ENCODE data around the gene PKHD1. TPM values are rescaled to one million over a fixed set of nuclear protein-coding genes. Genes with fewer than 3 reads are reported as not detected.

PKHD1 gene
- total RNA-seq, 1 donor from 2014 or later, result 0.49 TPM

DNA sequence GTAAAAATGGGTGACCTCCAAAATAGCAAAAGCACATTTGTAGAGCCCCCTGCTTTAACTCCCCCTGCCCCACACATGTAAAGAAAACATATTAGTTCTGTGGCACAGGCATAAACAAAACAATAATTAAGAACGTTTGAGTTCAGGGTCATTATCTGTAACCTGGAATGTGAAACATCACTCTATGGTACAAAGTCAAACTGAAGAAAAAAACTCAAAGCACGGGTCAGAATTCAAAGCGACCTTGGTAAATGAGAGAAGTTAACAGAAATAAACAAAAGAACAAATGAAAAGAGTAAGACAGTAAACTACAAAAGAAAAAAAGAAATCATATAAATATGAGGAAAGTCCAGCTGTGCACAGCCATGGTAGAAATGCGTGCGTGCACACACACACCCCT lies 67.5 kb downstream of the PKHD1 start:
- TF ChIP-seq POLR2AphosphoS5 (IDR thresholded peaks at IDR 0.05; ENCODE audit: insufficient read depth in 1 of 2, low read depth in 1 of 2) (no peak), POLR2A (IDR thresholded peaks at IDR 0.05) (no peak)
- TF ChIP-seq, protein P1, sequence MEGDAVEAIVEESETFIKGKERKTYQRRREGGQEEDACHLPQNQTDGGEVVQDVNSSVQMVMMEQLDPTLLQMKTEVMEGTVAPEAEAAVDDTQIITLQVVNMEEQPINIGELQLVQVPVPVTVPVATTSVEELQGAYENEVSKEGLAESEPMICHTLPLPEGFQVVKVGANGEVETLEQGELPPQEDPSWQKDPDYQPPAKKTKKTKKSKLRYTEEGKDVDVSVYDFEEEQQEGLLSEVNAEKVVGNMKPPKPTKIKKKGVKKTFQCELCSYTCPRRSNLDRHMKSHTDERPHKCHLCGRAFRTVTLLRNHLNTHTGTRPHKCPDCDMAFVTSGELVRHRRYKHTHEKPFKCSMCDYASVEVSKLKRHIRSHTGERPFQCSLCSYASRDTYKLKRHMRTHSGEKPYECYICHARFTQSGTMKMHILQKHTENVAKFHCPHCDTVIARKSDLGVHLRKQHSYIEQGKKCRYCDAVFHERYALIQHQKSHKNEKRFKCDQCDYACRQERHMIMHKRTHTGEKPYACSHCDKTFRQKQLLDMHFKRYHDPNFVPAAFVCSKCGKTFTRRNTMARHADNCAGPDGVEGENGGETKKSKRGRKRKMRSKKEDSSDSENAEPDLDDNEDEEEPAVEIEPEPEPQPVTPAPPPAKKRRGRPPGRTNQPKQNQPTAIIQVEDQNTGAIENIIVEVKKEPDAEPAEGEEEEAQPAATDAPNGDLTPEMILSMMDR (IDR thresholded peaks at IDR 0.05), result no peak

DNA sequence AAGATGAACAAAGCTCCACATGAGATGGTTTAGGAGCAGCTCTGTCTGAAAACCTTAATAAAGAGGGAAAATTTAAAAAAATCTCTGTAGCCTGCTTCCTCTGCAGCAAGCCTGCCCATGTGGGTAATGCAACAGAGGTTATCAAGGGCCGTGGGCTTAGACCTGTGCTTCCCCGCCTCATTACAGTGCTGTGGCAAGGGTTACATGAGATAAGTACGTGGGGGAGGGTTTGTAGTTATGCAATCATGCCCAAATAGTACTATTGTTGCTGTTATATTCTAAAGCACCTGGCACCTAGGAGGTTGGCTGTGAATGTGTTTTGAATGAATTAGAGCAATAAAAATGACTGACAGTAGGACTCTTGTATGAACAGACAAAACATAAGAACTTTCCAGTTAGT lies 68.3 kb downstream of the PKHD1 start:
- no peak for DNase-seq (ENCODE audit: extremely low spot score in 2 of 2)
- no peak overlapping the region for H3K4me3 ChIP-seq
- no peak for TF ChIP-seq POLR2AphosphoS5 (IDR thresholded peaks at IDR 0.05; ENCODE audit: insufficient read depth in 1 of 2, low read depth in 1 of 2)
- TF ChIP-seq, protein P1 (IDR thresholded peaks at IDR 0.05), result no peak
- H3K27me3 ChIP-seq, result no peaks in the 10 kb centered on the region
- H3K36me3 ChIP-seq, result no peaks in the 10 kb centered on the region
- H3K9me3 ChIP-seq, result no peaks in the 10 kb centered on the region
- intact Hi-C loops (cut with DNase I), result no loop called here
- no peaks in the 10 kb centered on the region for H3K4me1 ChIP-seq
- H3K27ac ChIP-seq, result no peak overlapping the region

More for the DNA sequence above, 67.5 kb downstream of the PKHD1 start:
- Histone ChIP-seq H3K4me1 (no peaks in the 10 kb centered on the region), H3K36me3 (no peaks in the 10 kb centered on the region), H3K27me3 (no peaks in the 10 kb centered on the region), H3K9me3 (no peaks in the 10 kb centered on the region), H3K27ac (no peak overlapping the region), H3K4me3 (no peak overlapping the region)
- intact Hi-C loops (cut with DNase I), result no loop called here
- DNase-seq (ENCODE audit: extremely low spot score in 2 of 2), result no peak

DNA sequence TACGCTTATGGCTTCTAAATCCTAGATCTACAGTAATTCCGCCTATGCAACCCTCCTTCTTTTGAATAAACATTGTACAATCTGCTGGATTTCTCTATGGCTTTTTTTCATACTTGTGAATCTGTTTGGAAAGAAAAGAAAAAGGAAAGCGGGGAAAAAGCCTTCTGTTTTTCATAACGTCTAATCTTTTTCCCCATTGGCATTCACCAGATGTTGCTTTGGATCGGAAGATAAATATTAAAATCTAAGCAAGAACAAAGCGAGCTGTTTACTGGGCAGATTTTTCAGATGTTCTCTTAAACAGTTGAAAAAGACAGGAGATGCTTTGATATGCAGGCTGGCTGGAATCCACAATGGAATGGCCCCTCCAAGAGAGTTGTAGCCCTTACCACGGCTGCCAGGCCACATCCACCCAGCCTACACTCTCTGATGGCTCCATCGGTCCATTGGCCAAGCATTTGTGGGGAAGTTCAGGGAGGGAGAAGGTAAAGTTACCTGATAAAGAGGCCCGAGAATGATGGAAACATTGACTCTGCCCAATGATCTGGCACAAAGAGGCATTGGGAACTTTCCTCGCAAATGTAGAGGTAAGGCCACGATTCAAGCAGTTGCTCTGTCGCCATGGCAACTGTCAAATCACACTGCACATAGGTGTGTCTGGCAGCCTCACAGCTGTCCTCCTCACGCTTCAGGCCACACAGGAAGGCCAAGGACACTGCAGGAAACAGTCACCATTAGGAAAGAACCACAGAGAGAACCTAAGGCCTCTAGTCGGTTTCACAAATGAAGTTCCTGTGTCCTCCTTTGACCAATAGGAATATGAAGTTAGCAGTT lies 70.3 kb downstream of the PKHD1 start:
- intact Hi-C loops (cut with DNase I), result no loop called here
- no peak for DNase-seq (ENCODE audit: extremely low spot score in 2 of 2)
- Histone ChIP-seq H3K4me3 (no peak overlapping the region), H3K9me3 (no peaks in the 10 kb centered on the region), H3K4me1 (no peaks in the 10 kb centered on the region), H3K36me3 (no peaks in the 10 kb centered on the region), H3K27me3 (no peaks in the 10 kb centered on the region), H3K27ac (no peak overlapping the region)
- TF ChIP-seq, protein P1 (IDR thresholded peaks at IDR 0.05), result no peak
- no peak for TF ChIP-seq POLR2A (IDR thresholded peaks at IDR 0.05)

DNA sequence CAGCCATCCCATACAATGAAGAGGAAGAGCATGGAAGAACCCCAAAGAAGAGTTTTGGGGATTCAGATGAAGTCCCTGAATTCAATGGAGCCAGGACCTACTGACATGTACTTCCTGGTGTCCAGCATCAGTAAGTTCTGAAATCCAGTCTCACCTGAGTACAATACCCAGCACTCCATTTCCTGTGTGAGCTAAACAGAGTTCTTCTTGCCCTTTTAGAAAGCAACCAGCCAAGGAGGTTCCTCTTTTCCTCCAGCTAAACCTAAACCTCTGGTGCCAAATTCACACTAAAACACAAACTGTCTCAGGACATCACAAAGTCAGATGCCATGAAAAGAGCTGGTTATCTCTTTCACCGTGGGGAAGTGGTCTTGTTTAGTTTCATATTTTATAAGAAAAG lies 71.5 kb downstream of the PKHD1 start:
- TF ChIP-seq POLR2AphosphoS5 (IDR thresholded peaks at IDR 0.05; ENCODE audit: insufficient read depth in 1 of 2, low read depth in 1 of 2) (no peak), POLR2A (IDR thresholded peaks at IDR 0.05) (no peak)
- TF ChIP-seq, protein P1 (IDR thresholded peaks at IDR 0.05), result no peak
- Histone ChIP-seq H3K4me1 (no peaks in the 10 kb centered on the region), H3K9me3 (no peaks in the 10 kb centered on the region), H3K27me3 (no peaks in the 10 kb centered on the region), H3K27ac (no peak overlapping the region), H3K36me3 (no peaks in the 10 kb centered on the region), H3K4me3 (no peak overlapping the region)
- no peak for DNase-seq (ENCODE audit: extremely low spot score in 2 of 2)
- intact Hi-C loops (cut with DNase I), result no loop called here

DNA sequence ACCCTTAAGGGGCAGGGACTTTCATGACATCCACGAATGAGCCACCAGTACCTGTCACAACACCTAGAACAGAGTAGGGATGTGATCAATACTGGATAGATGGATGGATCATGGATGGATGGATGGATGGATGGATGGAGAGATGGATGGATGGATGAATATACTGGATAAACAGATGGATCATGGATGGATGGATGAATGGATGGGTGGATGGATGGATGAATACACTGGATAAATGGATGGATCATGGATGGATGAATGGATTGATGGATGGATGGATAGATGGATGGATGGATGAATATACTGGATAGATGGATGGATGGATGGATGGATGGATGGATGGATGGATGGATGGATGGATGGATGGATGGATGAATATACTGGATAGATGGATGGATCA lies 73.0 kb downstream of the PKHD1 start:
- Histone ChIP-seq H3K4me3 (no peak overlapping the region), H3K9me3 (no peaks in the 10 kb centered on the region), H3K27me3 (no peaks in the 10 kb centered on the region), H3K36me3 (no peaks in the 10 kb centered on the region), H3K4me1 (no peaks in the 10 kb centered on the region), H3K27ac (no peak overlapping the region)
- intact Hi-C loops (cut with DNase I), result no loop called here
- no peak for TF ChIP-seq POLR2AphosphoS5 (IDR thresholded peaks at IDR 0.05; ENCODE audit: insufficient read depth in 1 of 2, low read depth in 1 of 2)
- no peak for TF ChIP-seq POLR2A (IDR thresholded peaks at IDR 0.05)
- TF ChIP-seq, protein P1 (IDR thresholded peaks at IDR 0.05), result no peak
- DNase-seq (ENCODE audit: extremely low spot score in 2 of 2), result no peak
